GM12878 (cell line): Measurements from ENCODE around the gene ELMO3. TPM values are rescaled to one million over a fixed set of nuclear protein-coding genes. Genes with fewer than 3 reads are reported as not detected.

Experiments used
- ATAC-seq: fragments of 200-7000 bp; cut with Tn5 transposase; 3 replicates; pipeline ENCODE4 v1.9.1; 2020; ENCODE audit warnings: mild to moderate bottlenecking, moderate library complexity
- BruUV-seq: library from RNA; stranded (reverse); fragments of 400-500 nt; replicated peaks from 2 replicates; lab custom pipeline; 2021; lab: Mats Ljungman, UMichigan
- CTCF ChIA-PET: fragments of 300-600 bp; sonication (Branson Sonifier 250); formaldehyde crosslinking; extraction: SDS; loops from one replicate; lab custom pipeline; 2021; ENCODE audit warnings: inconsistent platforms; lab: Yijun Ruan, JAX
- POLR2A ChIA-PET: fragments of 350-600 bp; formaldehyde crosslinking; extraction: SDS; loops from one replicate; lab custom pipeline; 2021; ENCODE audit warnings: inconsistent platforms; lab: Charles Lee
- RAD21 ChIA-PET: fragments of 300-600 bp; sonication (Branson Sonifier 250); formaldehyde crosslinking; loops from one replicate; lab custom pipeline; 2023; ENCODE audit warnings: antibody characterized with exemption; ENCODE audit not compliant: unreplicated experiment; lab: Charles Lee
- SMC1A ChIA-PET: fragments of 300-600 bp; sonication (Branson Sonifier 250); formaldehyde crosslinking; loops from one replicate; lab custom pipeline; 2023; ENCODE audit not compliant: unreplicated experiment, uncharacterized antibody; lab: Charles Lee
- DNase-seq: peaks from one replicate; pipeline ENCODE4 v3.0.0-alpha.2; 2011; ENCODE audit warnings: low read depth, low spot score
- FAIRE-seq: peaks from 3 replicates; lab custom pipeline; 2011; peaks lifted over from hg19 to GRCh38; lab: Jason Lieb, UNC
- H2AFZ ChIP-seq: 2 replicates; pipeline ENCODE4 v1.6.0; 2011; ENCODE audit warnings: low read depth, low read length, control low read depth; ENCODE audit not compliant: control insufficient read depth
- H3K27ac ChIP-seq: 2 replicates; pipeline ENCODE4 v1.5.1; 2011; ENCODE audit warnings: control low read depth; ENCODE audit not compliant: control insufficient read depth, insufficient read depth
- H3K27me3 ChIP-seq, 2 experiments: replicated peaks in 1 of 2; 2 replicates each; pipeline versions ENCODE4 v1.6.0 to v1.6.1; 2011; ENCODE audit warnings: low read length in 1 of 2; ENCODE audit not compliant: control insufficient read depth in 2 of 2, insufficient read depth in 2 of 2
- H3K36me3 ChIP-seq, 2 experiments: 2 replicates each; pipeline ENCODE4 v1.5.1; 2011; ENCODE audit warnings: low read length in 1 of 2; ENCODE audit not compliant: control insufficient read depth in 2 of 2, insufficient read depth in 2 of 2
- H3K4me1 ChIP-seq: 2 replicates; pipeline ENCODE4 v1.6.1; 2011; ENCODE audit warnings: mild to moderate bottlenecking, low read length, moderate library complexity, mixed read lengths; ENCODE audit not compliant: control insufficient read depth, insufficient read depth
- H3K4me2 ChIP-seq: 2 replicates; pipeline ENCODE4 v1.6.0; 2011; ENCODE audit warnings: control low read depth; ENCODE audit not compliant: control insufficient read depth, insufficient read depth
- H3K4me3 ChIP-seq: fragments of 200-600 bp; sonication (generic); 2 replicates; pipeline ENCODE4 v1.5.1; 2016
- H3K79me2 ChIP-seq: 2 replicates; pipeline ENCODE4 v1.6.0; 2011; ENCODE audit warnings: low read length; ENCODE audit not compliant: control insufficient read depth, insufficient read depth
- H3K9ac ChIP-seq: 2 replicates; pipeline ENCODE4 v1.8.0; 2011; ENCODE audit warnings: low read length, control low read depth, mixed read lengths; ENCODE audit not compliant: control insufficient read depth, insufficient read depth
- H3K9me3 ChIP-seq: replicated peaks from 3 replicates; pipeline ENCODE4 v1.5.1; 2011; ENCODE audit warnings: mild to moderate bottlenecking, low read length; ENCODE audit not compliant: control insufficient read depth, insufficient read depth
- H4K20me1 ChIP-seq: 2 replicates; pipeline ENCODE4 v1.6.0; 2011; ENCODE audit not compliant: control insufficient read depth, insufficient read depth
- BCL11A ChIP-seq: IDR thresholded peaks from 2 replicates; pipeline ENCODE4 v1.6.1; 2011; ENCODE audit warnings: low read depth, low read length
- BRCA1 ChIP-seq: IDR thresholded peaks from 2 replicates; pipeline ENCODE4 v1.6.1; 2011; ENCODE audit warnings: low read depth, low read length, improper control_type of control experiment
- CBFB ChIP-seq: IDR thresholded peaks from 2 replicates; pipeline ENCODE4 v1.6.1; 2016; ENCODE audit warnings: antibody characterized with exemption, low read depth
- CHD2 ChIP-seq: IDR thresholded peaks from 2 replicates; pipeline ENCODE4 v1.6.1; 2011; ENCODE audit warnings: low read depth, low read length, improper control_type of control experiment, borderline replicate concordance
- CREB1 ChIP-seq: IDR thresholded peaks from 2 replicates; pipeline ENCODE4 v1.6.1; 2012; ENCODE audit warnings: low read depth, mild to moderate bottlenecking, inconsistent platforms
- ESRRA ChIP-seq: IDR thresholded peaks from 2 replicates; pipeline ENCODE4 v1.6.1; 2012; ENCODE audit warnings: mild to moderate bottlenecking, low read length, improper control_type of control experiment
- IRF3 ChIP-seq: fragments of 450-650 bp; IDR thresholded peaks from 2 replicates; pipeline ENCODE4 v1.6.1; 2014; ENCODE audit warnings: mild to moderate bottlenecking
- MLLT1 ChIP-seq: fragments of 450-650 bp; IDR thresholded peaks from 2 replicates; pipeline ENCODE4 v1.6.1; 2016; ENCODE audit warnings: mild to moderate bottlenecking
- MTA2 ChIP-seq: fragments of 450-650 bp; IDR thresholded peaks from 2 replicates; pipeline ENCODE4 v1.6.1; 2016; ENCODE audit warnings: low read depth, mild to moderate bottlenecking, moderate library complexity
- NFYB ChIP-seq: IDR thresholded peaks from 2 replicates; pipeline ENCODE4 v1.6.1; 2011; ENCODE audit warnings: low read depth, mild to moderate bottlenecking, low read length, improper control_type of control experiment, moderate library complexity; ENCODE audit not compliant: insufficient read depth
- PML ChIP-seq: IDR thresholded peaks from 2 replicates; pipeline ENCODE4 v1.6.1; 2012; ENCODE audit warnings: low read length, inconsistent platforms
- POLR2A ChIP-seq: IDR thresholded peaks from 2 replicates; pipeline ENCODE4 v1.6.1; 2011; ENCODE audit warnings: low read depth, mild to moderate bottlenecking, low read length
- POU2F2 ChIP-seq: IDR thresholded peaks from 3 replicates; pipeline ENCODE4 v1.6.1; 2011; ENCODE audit warnings: low read depth, mild to moderate bottlenecking, low read length, borderline replicate concordance
- YY1 ChIP-seq: IDR thresholded peaks from 2 replicates; pipeline ENCODE4 v1.6.1; 2011; ENCODE audit warnings: low read depth, mild to moderate bottlenecking, low read length
- ZBTB11 ChIP-seq: fragments of 450-650 bp; formaldehyde crosslinking; IDR thresholded peaks from 2 replicates; pipeline ENCODE4 v1.5.0; 2022; ENCODE audit warnings: mild to moderate bottlenecking, missing genetic modification characterization
- WGBS: methylation state at CpG from one replicate; pipeline ENCODE4 v1.1.6; 2016; ENCODE audit warnings: low lambda C conversion rate; ENCODE audit not compliant: insufficient replicate concordance, insufficient coverage; ENCODE audit errors: missing lambda C conversion rate; 5-methylcytosine and 5-hydroxymethylcytosine counted together
- in situ Hi-C: fragments of 300-500 bp; cut with MboI; formaldehyde crosslinking; loops from 9 replicates; pipeline ENCODE4 v1.14.3; 2018; ENCODE audit warnings: mixed read lengths
- intact Hi-C: fragments of 100-400 bp; cut with micrococcal nuclease; formaldehyde crosslinking; loops from one replicate; pipeline ENCODE4 v1.14.2; 2022; ENCODE audit not compliant: unreplicated experiment
- polyA plus RNA-seq, 11 experiments: library from polyadenylated mRNA; depleted of rRNA in 4 of 11; unstranded in 6 of 11; stranded (reverse) in 5 of 11; fragments of >200 nt; fragmentation: Nextera tagmentation in 4 of 11; fragmentation: Illumina TruSeq in 1 of 11; extraction: Ambion mirVana in 4 of 11; extraction: Trizol in 1 of 11; gene quantifications; 1 replicate in 1 of 11; 2 replicates in 10 of 11; pipeline versions ENCODE4 v1.2.1 to v1.2.3, GENCODE V29; 2011 to 2016; ENCODE audit warnings: inconsistent platforms in 2 of 11, missing spikeins in 2 of 11, low read depth in 1 of 11
- total RNA-seq, 4 experiments: library from RNA; depleted of rRNA in 3 of 4; stranded (reverse); fragments of >200 nt in 3 of 4; fragmentation: Illumina TruSeq in 1 of 4; extraction: Trizol in 1 of 4; gene quantifications; 2 replicates each; pipeline versions ENCODE4 v1.2.1 to v1.2.3, GENCODE V29; 2013 to 2021
- TF ChIP-seq, protein P1 (sequence below): IDR thresholded peaks from 2 replicates; pipeline ENCODE4 v1.6.1; 2011; ENCODE audit warnings: borderline replicate concordance, low read depth, mild to moderate bottlenecking, moderate library complexity, mixed read lengths, low read length; ENCODE audit not compliant: insufficient read depth; ENCODE audit errors: extremely low read length

The ELMO3 gene
- total and polyA plus RNA-seq, 10 of the 15 experiments (the other 5 are each of a cell fraction or from before 2014, with no cell fraction given), result 0.05 to 4.7 (median 0.96) TPM; not detected in 1

GRCh38 chr16:67191995-67192681 is 6.8 kb upstream of the ELMO3 start, which contains the start of gene E2F4:
TSS of gene E2F4 (plus strand) at chr16:67192155. CDS start at chr16:67192228, 73 bp downstream.
- peak within 1 kb of the TSS; percentile 79 for H3K27ac ChIP-seq
- peaks cover 14 to 20% of the 10 kb centered on the region in 2 experiments for H3K36me3 ChIP-seq
- H4K20me1 ChIP-seq, result peaks cover 7% of the 10 kb centered on the region
- peak within 1 kb of the TSS; percentile 95 for H3K4me2 ChIP-seq
- peak within 1 kb of the TSS; percentile 63 for H2AFZ ChIP-seq
- ATAC-seq (peak; percentile 98), FAIRE-seq (peak; percentile 99), DNase-seq (peak; percentile 66)
- RAD21 ChIA-PET, result interaction anchor here (0.8 to 1.7 kb wide), 5 partner anchors 22 to 55 kb away, joined by 3 to 7 read pairs (median 5); partner anchors contain the start of genes FHOD1, NOL3 and TMEM208
- peaks cover 23% of the 10 kb centered on the region for H3K79me2 ChIP-seq
- peaks cover 8% of the 10 kb centered on the region for H3K4me1 ChIP-seq
- H3K9ac ChIP-seq, result peak within 1 kb of the TSS; percentile 97
- intact Hi-C loops, result loop anchor here (2.0 kb wide), 1 partner anchor 55 kb away; the partner anchor contains the start of gene FHOD1
- POLR2A ChIA-PET, result interaction anchor here (0.7 to 4.7 kb wide), 6 partner anchors 17 to 52 kb away, joined by 3 to 22 read pairs (median 4); partner anchors contain the start of gene TMEM208
- in situ Hi-C loops, result no loop called here
- TSS peak; percentile 77 for BruUV-seq
- 1% methylated on average over 47 of the region's 54 CpGs for WGBS
- no peaks in the 10 kb centered on the region for H3K27me3 ChIP-seq
- CTCF ChIA-PET, result interaction anchor here (0.6 to 1.8 kb wide), 8 partner anchors 26 to 238 kb away, joined by 3 to 11 read pairs (median 4); partner anchors contain the start of genes FBXL8, TMEM208 and TRADD
- SMC1A ChIA-PET, result interaction anchor here (0.8 to 2.1 kb wide), 4 partner anchors 53 to 174 kb away, joined by 3 to 9 read pairs (median 3); partner anchors contain the start of gene PHAF1
- peak within 1 kb of the TSS; percentile 99 for H3K4me3 ChIP-seq
- H3K9me3 ChIP-seq, result no peaks in the 10 kb centered on the region
- TF ChIP-seq CHD2 (peak; percentile 54; the same call in 1 of the 2 replicates), NFYB (no peak), MLLT1 (peak; percentile 73; the same call in 1 of the 2 replicates), POLR2A (peak; percentile 84), POU2F2 (0 out of 3 replicates have a peak, but pooled peaks have one; percentile 25), CBFB (peak; percentile 93), BRCA1 (no peak), PML (no peak; the same call in 1 of the 2 replicates), YY1 (peak; percentile 90), BCL11A (no peak), CREB1 (peak; percentile 72; the same call in 1 of the 2 replicates), ESRRA (no peak), MTA2 (no peak), IRF3 (peak; percentile 93), ZBTB11 (CRISPR knock-in tag) (no peak)
- TF ChIP-seq, protein P1, sequence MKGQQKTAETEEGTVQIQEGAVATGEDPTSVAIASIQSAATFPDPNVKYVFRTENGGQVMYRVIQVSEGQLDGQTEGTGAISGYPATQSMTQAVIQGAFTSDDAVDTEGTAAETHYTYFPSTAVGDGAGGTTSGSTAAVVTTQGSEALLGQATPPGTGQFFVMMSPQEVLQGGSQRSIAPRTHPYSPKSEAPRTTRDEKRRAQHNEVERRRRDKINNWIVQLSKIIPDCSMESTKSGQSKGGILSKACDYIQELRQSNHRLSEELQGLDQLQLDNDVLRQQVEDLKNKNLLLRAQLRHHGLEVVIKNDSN, result peak; percentile 7
